ENCODE results near the gene TSPEAR. TPM values are rescaled to one million over a fixed set of nuclear protein-coding genes. Genes with fewer than 3 reads are reported as not detected.
"Not testable (repeated sequence)": the region's sequence is repeated elsewhere in the genome, so short reads cannot be mapped to it uniquely, and the experiment has no call there.

The TSPEAR gene
- total RNA-seq, 1 donor from 2014 or later, result 0.15 TPM

GRCh38 chr21:44671911-44672310, 39.5 kb downstream of the TSPEAR start:
- no peak overlapping the region for H3K4me3 Mint-ChIP-seq (ENCODE audit: unreplicated experiment)
- DNase-seq (ENCODE audit: low spot score), result no peak
- no peaks in the 10 kb centered on the region for H3K4me1 Mint-ChIP-seq (ENCODE audit: low read depth)
- no peak overlapping the region for H3K27ac Mint-ChIP-seq (ENCODE audit: unreplicated experiment)
- TF ChIP-seq CTCF (IDR thresholded peaks at IDR 0.05), result no peak
- H3K36me3 Mint-ChIP-seq (ENCODE audit: low read depth), result peaks cover 3% of the 10 kb centered on the region
- peaks cover 41% of the 10 kb centered on the region for H3K27me3 Mint-ChIP-seq (ENCODE audit: low read depth)
- H3K9me3 Mint-ChIP-seq (ENCODE audit: low read depth), result peaks cover 36% of the 10 kb centered on the region

- Mint-ChIP-seq H3K4me1 (ENCODE audit: low read depth) (no peaks in the 10 kb centered on the region), H3K27me3 (ENCODE audit: low read depth) (peaks cover 31% of the 10 kb centered on the region), H3K36me3 (ENCODE audit: low read depth) (peaks cover 3% of the 10 kb centered on the region), H3K9me3 (ENCODE audit: low read depth) (peaks cover 36% of the 10 kb centered on the region), H3K27ac (ENCODE audit: unreplicated experiment) (no peak overlapping the region), H3K4me3 (ENCODE audit: unreplicated experiment) (no peak overlapping the region)
- no peak for DNase-seq (ENCODE audit: low spot score)
- no peak for TF ChIP-seq CTCF (IDR thresholded peaks at IDR 0.05)
Observed at GRCh38 chr21:44670642-44671432, 40.5 kb downstream of the TSPEAR start.

GRCh38 chr21:44667612-44668011, 43.8 kb downstream of the TSPEAR start:
- no peak overlapping the region for H3K27ac Mint-ChIP-seq (ENCODE audit: unreplicated experiment)
- no peak overlapping the region for H3K4me3 Mint-ChIP-seq (ENCODE audit: unreplicated experiment)
- peaks cover 31% of the 10 kb centered on the region for H3K9me3 Mint-ChIP-seq (ENCODE audit: low read depth)
- peaks cover 30% of the 10 kb centered on the region for H3K27me3 Mint-ChIP-seq (ENCODE audit: low read depth)
- TF ChIP-seq CTCF (IDR thresholded peaks at IDR 0.05), result no peak
- no peaks in the 10 kb centered on the region for H3K36me3 Mint-ChIP-seq (ENCODE audit: low read depth)
- no peaks in the 10 kb centered on the region for H3K4me1 Mint-ChIP-seq (ENCODE audit: low read depth)
- DNase-seq (ENCODE audit: low spot score), result no peak

GRCh38 chr21:44666401-44667320, 44.7 kb downstream of the TSPEAR start, which contains the start of gene KRTAP12-2:
TSS of gene KRTAP12-2 (minus strand) at chr21:44666927. CDS start at chr21:44666886, 41 bp downstream.
- DNase-seq (ENCODE audit: low spot score), result no peak
- Mint-ChIP-seq H3K27ac (ENCODE audit: unreplicated experiment) (no peak within 1 kb of the TSS), H3K27me3 (ENCODE audit: low read depth) (peaks cover 34% of the 10 kb centered on the region), H3K4me1 (ENCODE audit: low read depth) (no peaks in the 10 kb centered on the region), H3K9me3 (ENCODE audit: low read depth) (peaks cover 30% of the 10 kb centered on the region), H3K4me3 (ENCODE audit: unreplicated experiment) (no peak within 1 kb of the TSS), H3K36me3 (ENCODE audit: low read depth) (no peaks in the 10 kb centered on the region)
- no peak for TF ChIP-seq CTCF (IDR thresholded peaks at IDR 0.05)

GRCh38 chr21:44664691-44665090, 46.7 kb downstream of the TSPEAR start:
- Mint-ChIP-seq H3K27me3 (ENCODE audit: low read depth) (peaks cover 43% of the 10 kb centered on the region), H3K27ac (ENCODE audit: unreplicated experiment) (no peak overlapping the region), H3K4me3 (ENCODE audit: unreplicated experiment) (no peak overlapping the region), H3K4me1 (ENCODE audit: low read depth) (no peaks in the 10 kb centered on the region), H3K9me3 (ENCODE audit: low read depth) (peaks cover 22% of the 10 kb centered on the region), H3K36me3 (ENCODE audit: low read depth) (peaks cover 1% of the 10 kb centered on the region)
- no peak for DNase-seq (ENCODE audit: low spot score)
- no peak for TF ChIP-seq CTCF (IDR thresholded peaks at IDR 0.05)

GRCh38 chr21:44661567-44661966, 49.8 kb downstream of the TSPEAR start:
- not testable (repeated sequence) for H3K4me3 Mint-ChIP-seq (ENCODE audit: unreplicated experiment); H3K27ac Mint-ChIP-seq (ENCODE audit: unreplicated experiment); DNase-seq (ENCODE audit: low spot score); H3K4me1 Mint-ChIP-seq (ENCODE audit: low read depth); H3K36me3 Mint-ChIP-seq (ENCODE audit: low read depth)
- H3K27me3 Mint-ChIP-seq (ENCODE audit: low read depth), result peaks cover 45% of the 10 kb centered on the region
- peaks cover 26% of the 10 kb centered on the region for H3K9me3 Mint-ChIP-seq (ENCODE audit: low read depth)

Measured in chondrocyte (in vitro differentiated cells).